Gastrocnemius medialis (tissue), 4 donors: Measurements from ENCODE around the gene ARMC8. TPM values are rescaled to one million over a fixed set of nuclear protein-coding genes. Genes with fewer than 3 reads are reported as not detected.

ENCODE experiments used
- ATAC-seq, 2 donors: fragments of 150-250 bp; one replicate each; pipeline ENCODE4 v1.9.1; 2016
- DNase-seq, 2 donors: peaks; one replicate each; pipeline ENCODE4 v3.0.0-alpha.2; 2019
- H3K27ac ChIP-seq, 4 donors: fragments of 200-600 bp; sonication (generic); 1 replicate in 1 of 4; 2 replicates in 3 of 4; pipeline ENCODE4 v1.5.1; 2016 to 2018; ENCODE audit warnings: mild to moderate bottlenecking in 2 of 4, moderate library complexity in 1 of 4
- H3K27me3 ChIP-seq, 3 donors: fragments of 200-600 bp; sonication (generic) in 2 of 3; 1 replicate in 1 of 3; 2 replicates in 2 of 3; pipeline versions ENCODE4 v1.5.1 to v1.6.0; 2016 to 2019; ENCODE audit warnings: mild to moderate bottlenecking in 1 of 3, moderate library complexity in 1 of 3
- H3K36me3 ChIP-seq, 2 donors: fragments of 200-600 bp; sonication (generic) in 1 of 2; one replicate each; pipeline ENCODE4 v1.5.1; 2017 to 2018
- H3K4me1 ChIP-seq, 2 donors: fragments of 200-600 bp; sonication (generic) in 1 of 2; one replicate each; pipeline ENCODE4 v1.5.1; 2016 to 2017; ENCODE audit warnings: mild to moderate bottlenecking in 2 of 2
- H3K4me3 ChIP-seq, 4 donors: fragments of 200-600 bp; sonication (generic) in 3 of 4; 1 replicate in 1 of 4; 2 replicates in 3 of 4; pipeline ENCODE4 v1.5.1; 2016 to 2019; ENCODE audit warnings: mild to moderate bottlenecking in 2 of 4
- H3K9me3 ChIP-seq, 3 donors: fragments of 200-600 bp; sonication (generic) in 2 of 3; 1 replicate in 1 of 3; 2 replicates in 2 of 3; pipeline ENCODE4 v1.5.1; 2016 to 2019
- POLR2A ChIP-seq, 2 donors: fragments of 450-650 bp; IDR thresholded peaks; one replicate each; pipeline ENCODE4 v1.6.1; 2017; ENCODE audit warnings: antibody characterized with exemption in 2 of 2, mild to moderate bottlenecking in 2 of 2, moderate library complexity in 2 of 2
- in situ Hi-C, 4 donors: fragments of 200-750 bp; cut with MboI; loops; one replicate each; pipeline versions ENCODE4 v1.15.0 to v1.8.0; 2017; ENCODE audit warnings: low sequenced_read_pairs in 4 of 4
- intact Hi-C: fragments of 100-400 bp; cut with DNase I; formaldehyde crosslinking; loops from one replicate; pipeline ENCODE4 v1.15.1; 2023; ENCODE audit warnings: low total_unique reads
- total RNA-seq, 4 donors: library from RNA; depleted of rRNA; stranded (reverse); fragments of >200 nt; gene quantifications; one replicate each; pipeline versions ENCODE4 v1.1.0 to v1.2.3, GENCODE V29; 2016
- TF ChIP-seq, protein P1 (sequence below), 5 experiments: fragments of 450-650 bp in 3 of 5; fragments of 200-600 bp in 2 of 5; sonication (generic) in 2 of 5; IDR thresholded peaks in 4 of 5; conservative IDR thresholded peaks in 1 of 5; 1 replicate in 4 of 5; 2 replicates in 1 of 5; pipeline ENCODE4 v1.5.1; 2016 to 2019; ENCODE audit warnings: antibody characterized with exemption in 5 of 5, mild to moderate bottlenecking in 3 of 5, moderate library complexity in 3 of 5

ARMC8 gene
- total RNA-seq, 4 donors from 2014 or later: 53.1 to 83.1 (median 65.8) TPM

DNA sequence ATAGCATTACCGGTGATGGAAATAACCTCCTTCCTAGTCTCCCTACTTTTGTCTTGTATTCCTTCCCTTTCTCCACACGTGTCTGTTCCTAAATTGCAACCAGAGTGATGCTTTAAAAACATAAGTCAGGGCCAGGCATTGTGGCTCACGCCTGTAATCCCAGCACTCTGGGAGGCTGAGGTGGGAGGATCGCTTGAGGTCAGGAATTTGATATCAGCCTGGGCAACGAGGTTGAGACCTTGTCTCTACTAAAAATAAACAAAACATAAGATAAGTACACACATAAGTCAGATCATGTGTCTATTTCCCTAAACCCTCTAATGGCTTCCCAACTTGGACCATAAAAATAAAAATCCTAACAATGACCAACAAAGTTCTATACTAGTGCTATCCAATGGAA lies 18.4 kb downstream of the ARMC8 start:
- Histone ChIP-seq H3K4me1 (peaks cover 53 to 55% of the 10 kb centered on the region in 2 donors), H3K27ac (peak overlapping the region in 2 of 4 donors; percentile 22 to 24), H3K4me3 (no peak overlapping the region), H3K27me3 (no peaks in the 10 kb centered on the region), H3K36me3 (no peaks in the 10 kb centered on the region), H3K9me3 (no peaks in the 10 kb centered on the region)
- no peak for ATAC-seq
- no peak for TF ChIP-seq POLR2A (IDR thresholded peaks at IDR 0.05)
- TF ChIP-seq, protein P1, sequence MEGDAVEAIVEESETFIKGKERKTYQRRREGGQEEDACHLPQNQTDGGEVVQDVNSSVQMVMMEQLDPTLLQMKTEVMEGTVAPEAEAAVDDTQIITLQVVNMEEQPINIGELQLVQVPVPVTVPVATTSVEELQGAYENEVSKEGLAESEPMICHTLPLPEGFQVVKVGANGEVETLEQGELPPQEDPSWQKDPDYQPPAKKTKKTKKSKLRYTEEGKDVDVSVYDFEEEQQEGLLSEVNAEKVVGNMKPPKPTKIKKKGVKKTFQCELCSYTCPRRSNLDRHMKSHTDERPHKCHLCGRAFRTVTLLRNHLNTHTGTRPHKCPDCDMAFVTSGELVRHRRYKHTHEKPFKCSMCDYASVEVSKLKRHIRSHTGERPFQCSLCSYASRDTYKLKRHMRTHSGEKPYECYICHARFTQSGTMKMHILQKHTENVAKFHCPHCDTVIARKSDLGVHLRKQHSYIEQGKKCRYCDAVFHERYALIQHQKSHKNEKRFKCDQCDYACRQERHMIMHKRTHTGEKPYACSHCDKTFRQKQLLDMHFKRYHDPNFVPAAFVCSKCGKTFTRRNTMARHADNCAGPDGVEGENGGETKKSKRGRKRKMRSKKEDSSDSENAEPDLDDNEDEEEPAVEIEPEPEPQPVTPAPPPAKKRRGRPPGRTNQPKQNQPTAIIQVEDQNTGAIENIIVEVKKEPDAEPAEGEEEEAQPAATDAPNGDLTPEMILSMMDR (IDR thresholded peaks at IDR 0.05 in 4 of 5, conservative IDR thresholded peaks at IDR 0.05 in 1 of 5): no peak
- intact Hi-C loops (no loop called here), in situ Hi-C loops (no loop called here)
- no peak for DNase-seq

DNA sequence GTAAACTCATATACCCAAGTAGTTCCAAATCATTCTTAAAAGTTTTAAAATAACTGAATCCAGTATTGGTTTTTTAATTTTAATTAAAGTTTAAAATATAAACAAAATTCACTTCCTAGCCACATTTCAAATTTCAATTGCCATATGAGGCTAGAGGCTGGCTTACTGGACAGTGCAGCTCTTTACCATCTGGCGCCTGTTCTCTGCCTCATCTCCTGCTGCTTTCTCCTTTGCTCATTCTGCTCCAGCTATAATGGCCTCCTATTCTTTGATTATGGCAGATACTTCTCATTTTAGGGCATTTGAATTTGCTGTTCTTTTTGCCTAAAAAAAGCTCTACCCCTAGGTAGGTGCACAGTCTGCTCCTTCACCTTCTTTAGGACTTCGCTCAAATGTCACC lies 19.1 kb downstream of the ARMC8 start:
- no peak for DNase-seq
- TF ChIP-seq POLR2A (IDR thresholded peaks at IDR 0.05): no peak
- TF ChIP-seq, protein P1 (IDR thresholded peaks at IDR 0.05 in 4 of 5, conservative IDR thresholded peaks at IDR 0.05 in 1 of 5): no peak
- peaks cover 55% of the 10 kb centered on the region in 2 donors for H3K4me1 ChIP-seq
- no peak overlapping the region for H3K27ac ChIP-seq
- intact Hi-C loops (no loop called here), in situ Hi-C loops (no loop called here)
- H3K4me3 ChIP-seq: no peak overlapping the region
- no peaks in the 10 kb centered on the region for H3K36me3 ChIP-seq
- ATAC-seq: no peak
- no peaks in the 10 kb centered on the region for H3K27me3 ChIP-seq
- H3K9me3 ChIP-seq: no peaks in the 10 kb centered on the region

GRCh38 chr3:138210528-138210927 lies 23.4 kb downstream of the ARMC8 start:
- H3K4me3 ChIP-seq: no peak overlapping the region
- H3K27ac ChIP-seq: no peak overlapping the region
- no peaks in the 10 kb centered on the region for H3K9me3 ChIP-seq
- H3K36me3 ChIP-seq: no peaks in the 10 kb centered on the region
- ATAC-seq: no peak
- no peak for DNase-seq
- in situ Hi-C loops: no loop called here
- H3K27me3 ChIP-seq: no peaks in the 10 kb centered on the region
- peaks cover 15 to 16% of the 10 kb centered on the region in 2 donors for H3K4me1 ChIP-seq
- intact Hi-C loops: no loop called here
- TF ChIP-seq, protein P1 (IDR thresholded peaks at IDR 0.05 in 4 of 5, conservative IDR thresholded peaks at IDR 0.05 in 1 of 5): no peak
- TF ChIP-seq POLR2A (IDR thresholded peaks at IDR 0.05): no peak

GRCh38 chr3:138213398-138214085 lies 26.4 kb downstream of the ARMC8 start:
- in situ Hi-C loops: no loop called here
- Histone ChIP-seq H3K36me3 (no peaks in the 10 kb centered on the region), H3K27me3 (no peaks in the 10 kb centered on the region), H3K4me3 (no peak overlapping the region), H3K4me1 (peaks cover 2 to 11% of the 10 kb centered on the region in 2 donors), H3K9me3 (no peaks in the 10 kb centered on the region), H3K27ac (no peak overlapping the region)
- intact Hi-C loops: no loop called here
- ATAC-seq (no peak), DNase-seq (no peak)
- no peak for TF ChIP-seq POLR2A (IDR thresholded peaks at IDR 0.05)
- TF ChIP-seq, protein P1 (IDR thresholded peaks at IDR 0.05 in 4 of 5, conservative IDR thresholded peaks at IDR 0.05 in 1 of 5): no peak

DNA sequence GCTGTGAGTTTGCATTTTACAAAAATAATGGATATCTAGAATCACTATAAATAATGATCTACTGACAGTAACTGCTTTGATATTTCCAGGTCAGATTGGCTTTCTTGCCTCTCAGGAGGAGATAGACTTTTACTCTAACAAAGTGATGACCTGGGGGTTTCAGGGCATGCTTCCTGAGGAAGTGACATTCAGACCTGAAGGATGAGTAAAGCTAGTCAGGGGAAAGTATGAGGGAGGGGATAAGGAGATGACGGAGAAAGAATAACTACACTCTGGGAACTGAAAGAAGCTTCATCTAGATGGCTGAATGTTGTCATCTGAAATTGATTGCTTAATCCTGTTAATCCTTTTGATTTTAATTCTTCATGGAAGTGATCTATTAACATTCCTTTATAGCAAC lies 32.2 kb downstream of the ARMC8 start:
- Histone ChIP-seq H3K9me3 (no peaks in the 10 kb centered on the region), H3K4me1 (peaks cover 16 to 17% of the 10 kb centered on the region in 2 donors), H3K36me3 (peaks cover 0 to 23% of the 10 kb centered on the region in 2 donors), H3K27ac (no peak overlapping the region), H3K4me3 (no peak overlapping the region), H3K27me3 (no peaks in the 10 kb centered on the region)
- ATAC-seq (no peak), DNase-seq (no peak)
- intact Hi-C loops (no loop called here), in situ Hi-C loops (no loop called here)
- no peak for TF ChIP-seq POLR2A (IDR thresholded peaks at IDR 0.05)
- TF ChIP-seq, protein P1 (IDR thresholded peaks at IDR 0.05 in 4 of 5, conservative IDR thresholded peaks at IDR 0.05 in 1 of 5): no peak
